SH-SY5Y (cell line): ENCODE measurements around the gene YIF1A.

Experiments
- GATA2 ChIP-seq: IDR thresholded peaks from 2 replicates; pipeline ENCODE4 v1.6.1; 2011; ENCODE audit warnings: mild to moderate bottlenecking, low read depth, low read length
- GATA3 ChIP-seq: IDR thresholded peaks from 2 replicates; pipeline ENCODE4 v1.6.1; 2011; ENCODE audit warnings: low read depth, mild to moderate bottlenecking, low read length, moderate library complexity

DNA sequence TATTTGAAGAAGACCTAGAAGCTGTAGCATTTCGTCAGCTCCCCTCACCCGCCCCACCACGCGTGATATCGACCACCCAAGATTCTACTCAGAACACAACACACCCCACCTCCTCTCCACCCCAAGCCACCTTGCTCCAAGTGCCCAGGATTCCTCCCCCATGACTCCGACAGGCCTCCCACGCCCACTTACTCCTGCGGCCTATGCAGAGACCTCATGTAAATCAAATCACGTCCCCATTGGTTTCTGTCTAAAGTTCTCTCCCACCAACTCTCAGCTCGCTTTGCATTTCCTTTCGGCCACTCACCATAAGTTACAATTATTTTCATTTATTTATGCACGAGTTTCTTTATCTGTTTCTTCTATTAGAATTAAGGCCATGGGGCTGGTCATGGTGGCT is 13.7 kb upstream of the YIF1A start:
- TF ChIP-seq GATA3 (no peak), GATA2 (no peak)
